K562 (cell line): ENCODE measurements around the gene TRIP10. TPM values are rescaled to one million over a fixed set of nuclear protein-coding genes. Genes with fewer than 3 reads are reported as not detected.
A peak's percentile ranks its signal among the peaks of the same experiment; 100 is the strongest.

ENCODE experiments used
- BCOR ChIP-seq: fragments of 450-650 bp; IDR thresholded peaks from 2 replicates; pipeline ENCODE4 v1.6.1; 2016
- CBX3 ChIP-seq, 2 experiments: IDR thresholded peaks; 1 replicate in 1 of 2; 2 replicates in 1 of 2; pipeline ENCODE4 v1.6.1; 2012; ENCODE audit warnings: inconsistent platforms in 2 of 2, low read length in 2 of 2, borderline replicate concordance in 1 of 2, control low read depth in 1 of 2
- ELF4 ChIP-seq: fragments of 450-650 bp; formaldehyde crosslinking; IDR thresholded peaks from 2 replicates; pipeline ENCODE4 v1.4.0; 2022; ENCODE audit warnings: missing genetic modification characterization
- FOS ChIP-seq: IDR thresholded peaks from 3 replicates; pipeline ENCODE4 v1.6.1; 2011; ENCODE audit not compliant: insufficient read length; ENCODE audit errors: extremely low read depth
- MAZ ChIP-seq, 2 experiments: fragments of 450-650 bp in 1 of 2; sonication (generic) in 1 of 2; formaldehyde crosslinking; IDR thresholded peaks in 1 of 2; conservative IDR thresholded peaks in 1 of 2; 2 replicates each; pipeline versions ENCODE4 v1.4.0 to v1.5.0; 2020; ENCODE audit warnings: mild to moderate bottlenecking in 1 of 2, missing genetic modification reagents in 1 of 2
- MBD2 ChIP-seq: sonication (generic); IDR thresholded peaks from 2 replicates; pipeline ENCODE4 v1.6.1; 2016; ENCODE audit warnings: low read depth, borderline replicate concordance
- RAD51 ChIP-seq: fragments of 450-650 bp; IDR thresholded peaks from 2 replicates; pipeline ENCODE4 v1.7.1; 2016; ENCODE audit warnings: low read depth, mild to moderate bottlenecking, borderline replicate concordance
- ZBTB12 ChIP-seq: fragments of 250-450 bp; sonication (Bioruptor Pico); IDR thresholded peaks from 2 replicates; pipeline ENCODE4 v1.4.0; 2020
- ZBTB8A ChIP-seq: fragments of 450-650 bp; IDR thresholded peaks from 2 replicates; pipeline ENCODE4 v1.6.1; 2018; ENCODE audit warnings: mild to moderate bottlenecking, moderate library complexity; ENCODE audit not compliant: partially characterized antibody
- ZNF431 ChIP-seq: sonication (generic); formaldehyde crosslinking; IDR thresholded peaks from 2 replicates; pipeline ENCODE4 v1.8.0; 2022; ENCODE audit warnings: mild to moderate bottlenecking, missing genetic modification reagents
- polyA plus RNA-seq, 8 experiments: library from polyadenylated mRNA; depleted of rRNA in 4 of 8; stranded (reverse) in 5 of 8; unstranded in 3 of 8; fragments of >200 nt; fragmentation: Nextera tagmentation in 2 of 8; fragmentation: Illumina TruSeq in 1 of 8; extraction: Ambion mirVana in 2 of 8; extraction: Trizol in 1 of 8; gene quantifications; 2 replicates each; pipeline versions ENCODE4 v1.2.1 to v1.2.3, GENCODE V29; 2011 to 2014; ENCODE audit warnings: inconsistent platforms in 1 of 8, missing spikeins in 1 of 8
- total RNA-seq, 7 experiments: library from RNA; depleted of rRNA in 6 of 7; stranded (reverse); fragments of >200 nt in 6 of 7; fragmentation: Illumina TruSeq in 2 of 7; extraction: Trizol in 2 of 7; gene quantifications; 2 replicates each; pipeline versions ENCODE4 v1.2.1 to v1.2.3, GENCODE V29; 2011 to 2021; ENCODE audit warnings: low replicate concordance in 1 of 7
- TF ChIP-seq, protein P1 (sequence below): fragments of 250-450 bp; sonication (Bioruptor Pico); IDR thresholded peaks from 2 replicates; pipeline ENCODE4 v1.4.0; 2020; ENCODE audit warnings: mild to moderate bottlenecking, moderate library complexity
- TF ChIP-seq, protein P2 (sequence below): sonication (generic); formaldehyde crosslinking; IDR thresholded peaks from 2 replicates; pipeline ENCODE4 v1.8.1; 2022; ENCODE audit warnings: missing genetic modification reagents
- TF ChIP-seq, protein P3 (sequence below), 3 experiments: fragments of 200-800 bp in 1 of 3; sonication (Bioruptor generic) in 1 of 3; sonication (generic) in 1 of 3; formaldehyde crosslinking in 1 of 3; IDR thresholded peaks; 2 replicates each; pipeline versions ENCODE4 v1.6.1 to v1.8.0; 2016 to 2022; ENCODE audit warnings: mild to moderate bottlenecking in 2 of 3, missing compliant biosample characterization in 2 of 3, missing genetic modification characterization in 2 of 3, missing genetic modification reagents in 1 of 3
- TF ChIP-seq, protein P4 (sequence below), 2 experiments: fragments of 450-650 bp; conservative IDR thresholded peaks; 2 replicates each; pipeline ENCODE4 v1.6.1; 2017; ENCODE audit warnings: mild to moderate bottlenecking in 2 of 2, moderate library complexity in 2 of 2

Gene TRIP10
- total and polyA plus RNA-seq, 9 of the 15 experiments (the other 6 are each of a cell fraction or from before 2014, with no cell fraction given): 1.2 to 66.8 (median 36.1) TPM

- TF ChIP-seq, protein P1, sequence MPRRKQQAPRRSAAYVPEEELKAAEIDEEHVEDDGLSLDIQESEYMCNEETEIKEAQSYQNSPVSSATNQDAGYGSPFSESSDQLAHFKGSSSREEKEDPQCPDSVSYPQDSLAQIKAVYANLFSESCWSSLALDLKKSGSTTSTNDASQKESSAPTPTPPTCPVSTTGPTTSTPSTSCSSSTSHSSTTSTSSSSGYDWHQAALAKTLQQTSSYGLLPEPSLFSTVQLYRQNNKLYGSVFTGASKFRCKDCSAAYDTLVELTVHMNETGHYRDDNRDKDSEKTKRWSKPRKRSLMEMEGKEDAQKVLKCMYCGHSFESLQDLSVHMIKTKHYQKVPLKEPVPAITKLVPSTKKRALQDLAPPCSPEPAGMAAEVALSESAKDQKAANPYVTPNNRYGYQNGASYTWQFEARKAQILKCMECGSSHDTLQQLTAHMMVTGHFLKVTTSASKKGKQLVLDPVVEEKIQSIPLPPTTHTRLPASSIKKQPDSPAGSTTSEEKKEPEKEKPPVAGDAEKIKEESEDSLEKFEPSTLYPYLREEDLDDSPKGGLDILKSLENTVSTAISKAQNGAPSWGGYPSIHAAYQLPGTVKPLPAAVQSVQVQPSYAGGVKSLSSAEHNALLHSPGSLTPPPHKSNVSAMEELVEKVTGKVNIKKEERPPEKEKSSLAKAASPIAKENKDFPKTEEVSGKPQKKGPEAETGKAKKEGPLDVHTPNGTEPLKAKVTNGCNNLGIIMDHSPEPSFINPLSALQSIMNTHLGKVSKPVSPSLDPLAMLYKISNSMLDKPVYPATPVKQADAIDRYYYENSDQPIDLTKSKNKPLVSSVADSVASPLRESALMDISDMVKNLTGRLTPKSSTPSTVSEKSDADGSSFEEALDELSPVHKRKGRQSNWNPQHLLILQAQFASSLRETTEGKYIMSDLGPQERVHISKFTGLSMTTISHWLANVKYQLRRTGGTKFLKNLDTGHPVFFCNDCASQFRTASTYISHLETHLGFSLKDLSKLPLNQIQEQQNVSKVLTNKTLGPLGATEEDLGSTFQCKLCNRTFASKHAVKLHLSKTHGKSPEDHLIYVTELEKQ: no peak
- TF ChIP-seq MBD2 (0 out of 2 replicates have a peak, but pooled peaks have one; percentile 42), CBX3 (IDR thresholded peaks at IDR 0.05; ENCODE audit: borderline replicate concordance in 1 of 2, low read length in 2 of 2) (0 out of 3 replicates have a peak, but pooled peaks of 1 of the 2 experiments have one; percentile 37), RAD51 (no peak), ELF4 (peak; percentile 59; the same call in 1 of the 2 replicates), ZNF431 (0 out of 2 replicates have a peak, but pooled peaks have one; percentile 6), ZBTB12 (CRISPR knock-in tag) (0 out of 2 replicates have a peak, but pooled peaks have one; percentile 31), BCOR (peak; percentile 82), MAZ (CRISPR knock-in tag; conservative IDR thresholded peaks at IDR 0.05 in 1 of 2, IDR thresholded peaks at IDR 0.05 in 1 of 2) (peak; percentile 40 to 78; a peak in 3 of 4 replicates), ZBTB8A (no peak), FOS (no peak)
- TF ChIP-seq, protein P2, sequence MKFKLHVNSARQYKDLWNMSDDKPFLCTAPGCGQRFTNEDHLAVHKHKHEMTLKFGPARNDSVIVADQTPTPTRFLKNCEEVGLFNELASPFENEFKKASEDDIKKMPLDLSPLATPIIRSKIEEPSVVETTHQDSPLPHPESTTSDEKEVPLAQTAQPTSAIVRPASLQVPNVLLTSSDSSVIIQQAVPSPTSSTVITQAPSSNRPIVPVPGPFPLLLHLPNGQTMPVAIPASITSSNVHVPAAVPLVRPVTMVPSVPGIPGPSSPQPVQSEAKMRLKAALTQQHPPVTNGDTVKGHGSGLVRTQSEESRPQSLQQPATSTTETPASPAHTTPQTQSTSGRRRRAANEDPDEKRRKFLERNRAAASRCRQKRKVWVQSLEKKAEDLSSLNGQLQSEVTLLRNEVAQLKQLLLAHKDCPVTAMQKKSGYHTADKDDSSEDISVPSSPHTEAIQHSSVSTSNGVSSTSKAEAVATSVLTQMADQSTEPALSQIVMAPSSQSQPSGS: no peak
- TF ChIP-seq, protein P3, sequence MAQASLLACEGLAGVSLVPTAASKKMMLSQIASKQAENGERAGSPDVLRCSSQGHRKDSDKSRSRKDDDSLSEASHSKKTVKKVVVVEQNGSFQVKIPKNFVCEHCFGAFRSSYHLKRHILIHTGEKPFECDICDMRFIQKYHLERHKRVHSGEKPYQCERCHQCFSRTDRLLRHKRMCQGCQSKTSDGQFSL (CRISPR knock-in tag; IDR thresholded peaks at IDR 0.05): 0 out of 2 replicates have a peak, but pooled peaks have one; percentile 14
- TF ChIP-seq, protein P3 (tag; IDR thresholded peaks at IDR 0.05): 0 out of 4 replicates have a peak, but pooled peaks of 1 of the 2 experiments have one; percentile 35
- TF ChIP-seq, protein P4, sequence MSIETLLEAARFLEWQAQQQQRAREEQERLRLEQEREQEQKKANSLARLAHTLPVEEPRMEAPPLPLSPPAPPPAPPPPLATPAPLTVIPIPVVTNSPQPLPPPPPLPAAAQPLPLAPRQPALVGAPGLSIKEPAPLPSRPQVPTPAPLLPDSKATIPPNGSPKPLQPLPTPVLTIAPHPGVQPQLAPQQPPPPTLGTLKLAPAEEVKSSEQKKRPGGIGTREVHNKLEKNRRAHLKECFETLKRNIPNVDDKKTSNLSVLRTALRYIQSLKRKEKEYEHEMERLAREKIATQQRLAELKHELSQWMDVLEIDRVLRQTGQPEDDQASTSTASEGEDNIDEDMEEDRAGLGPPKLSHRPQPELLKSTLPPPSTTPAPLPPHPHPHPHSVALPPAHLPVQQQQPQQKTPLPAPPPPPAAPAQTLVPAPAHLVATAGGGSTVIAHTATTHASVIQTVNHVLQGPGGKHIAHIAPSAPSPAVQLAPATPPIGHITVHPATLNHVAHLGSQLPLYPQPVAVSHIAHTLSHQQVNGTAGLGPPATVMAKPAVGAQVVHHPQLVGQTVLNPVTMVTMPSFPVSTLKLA (conservative IDR thresholded peaks at IDR 0.05): peak in 1 of 2 experiments; percentile 74; a peak in 3 of 4 replicates
Measured at GRCh38 chr19:6767357-6768235, 28.1 kb downstream of the TRIP10 start, which contains the start of gene SH2D3A (continued).
